Choroid plexus epithelial cell (primary cell): ENCODE data around the gene CREG2.

ENCODE experiments used
- DNase-seq: peaks from one replicate; pipeline ENCODE4 v3.0.0-alpha.2; 2010; ENCODE audit warnings: low read depth
- H3K4me3 ChIP-seq: 2 replicates; pipeline ENCODE4 v1.5.1; 2011; ENCODE audit warnings: low read depth, mild to moderate bottlenecking, control low read depth, low read length, moderate library complexity
- CTCF ChIP-seq: conservative IDR thresholded peaks from 2 replicates; pipeline ENCODE4 v1.5.1; 2011; ENCODE audit warnings: low read depth, mild to moderate bottlenecking, control low read depth, inconsistent platforms, low read length, moderate library complexity

The CREG2 gene

GRCh38 chr2:101418460-101419095, 31.3 kb upstream of the CREG2 start:
- H3K4me3 ChIP-seq: no peak overlapping the region

GRCh38 chr2:101416609-101417008, 29.3 kb upstream of the CREG2 start:
- no peak overlapping the region for H3K4me3 ChIP-seq
- no peak for TF ChIP-seq CTCF
- DNase-seq: no peak

More at GRCh38 chr2:101418460-101419095, 31.3 kb upstream of the CREG2 start:
- DNase-seq: no peak
- no peak for TF ChIP-seq CTCF

GRCh38 chr2:101415884-101416283, 28.6 kb upstream of the CREG2 start:
- no peak for TF ChIP-seq CTCF
- no peak for DNase-seq
- H3K4me3 ChIP-seq: no peak overlapping the region

- H3K4me3 ChIP-seq: no peak overlapping the region
- no peak for DNase-seq
- no peak for TF ChIP-seq CTCF
Measured at GRCh38 chr2:101415220-101415619, 27.9 kb upstream of the CREG2 start.

GRCh38 chr2:101412092-101412694, 24.9 kb upstream of the CREG2 start:
- TF ChIP-seq CTCF: no peak
- H3K4me3 ChIP-seq: no peak overlapping the region
- DNase-seq: no peak

- no peak for DNase-seq
- no peak for TF ChIP-seq CTCF
Measured at GRCh38 chr2:101410746-101411145, 23.4 kb upstream of the CREG2 start.

GRCh38 chr2:101410114-101410513, 22.8 kb upstream of the CREG2 start:
- no peak for DNase-seq
- no peak overlapping the region for H3K4me3 ChIP-seq
- TF ChIP-seq CTCF: no peak

More at GRCh38 chr2:101410746-101411145, 23.4 kb upstream of the CREG2 start:
- no peak overlapping the region for H3K4me3 ChIP-seq
